GM19455 (cell line): ENCODE measurements around the gene UGT1A6.

Source experiments
- ATAC-seq: cut with Tn5 transposase; IDR thresholded peaks from one replicate; pipeline ENCODE4 v1.9.1; 2021; ENCODE audit not compliant: unreplicated experiment

Gene UGT1A6

GRCh38 chr2:233799087-233799665, 106.5 kb downstream of the UGT1A6 start:
- no peak for ATAC-seq

- ATAC-seq: no peak
Measured at GRCh38 chr2:233799716-233800115, 107.0 kb downstream of the UGT1A6 start.

GRCh38 chr2:233800208-233800607, 107.5 kb downstream of the UGT1A6 start:
- ATAC-seq: no peak

GRCh38 chr2:233801357-233802131, 108.9 kb downstream of the UGT1A6 start:
- ATAC-seq: no peak

- no peak for ATAC-seq
Measured at GRCh38 chr2:233802132-233802815, 109.6 kb downstream of the UGT1A6 start.

GRCh38 chr2:233803292-233803911, 110.7 kb downstream of the UGT1A6 start:
- ATAC-seq: no peak

GRCh38 chr2:233803994-233804393, 111.3 kb downstream of the UGT1A6 start:
- no peak for ATAC-seq

- ATAC-seq: no peak
Measured at GRCh38 chr2:233807215-233807865, 114.7 kb downstream of the UGT1A6 start.

- no peak for ATAC-seq
Measured at GRCh38 chr2:233807966-233808935, 115.6 kb downstream of the UGT1A6 start.

GRCh38 chr2:233810385-233810784, 117.7 kb downstream of the UGT1A6 start:
- no peak for ATAC-seq

GRCh38 chr2:233811087-233811486, 118.4 kb downstream of the UGT1A6 start:
- ATAC-seq: no peak

GRCh38 chr2:233811732-233812131, 119.0 kb downstream of the UGT1A6 start:
- ATAC-seq: no peak

- ATAC-seq: no peak
Measured at GRCh38 chr2:233813236-233814055, 120.8 kb downstream of the UGT1A6 start.

- no peak for ATAC-seq
Measured at GRCh38 chr2:233814056-233814835, 121.6 kb downstream of the UGT1A6 start.

- no peak for ATAC-seq
Measured at GRCh38 chr2:233815861-233816260, 123.2 kb downstream of the UGT1A6 start.

- ATAC-seq: no peak
Measured at GRCh38 chr2:233816334-233816733, 123.6 kb downstream of the UGT1A6 start.

- no peak for ATAC-seq
Measured at GRCh38 chr2:233816771-233817170, 124.1 kb downstream of the UGT1A6 start.

GRCh38 chr2:233817361-233817911, 124.7 kb downstream of the UGT1A6 start:
- ATAC-seq: no peak
